SK-N-SH (cell line): ENCODE measurements around the gene CFAP97.

Experiments used
- CTCF ChIP-seq: fragments of 200-600 bp; sonication (generic); IDR thresholded peaks from 2 replicates; pipeline ENCODE4 v1.6.1; 2017; ENCODE audit warnings: antibody characterized with exemption, mild to moderate bottlenecking, moderate library complexity
- EZH2phosphoT487 ChIP-seq: fragments of 200-600 bp; sonication (generic); IDR thresholded peaks from 2 replicates; pipeline ENCODE4 v1.6.1; 2017; ENCODE audit warnings: low read depth, mixed run types, mild to moderate bottlenecking, antibody characterized with exemption, moderate library complexity, borderline replicate concordance
- FOSL2 ChIP-seq: IDR thresholded peaks from 2 replicates; pipeline ENCODE4 v1.4.0; 2012; ENCODE audit warnings: low read depth, mild to moderate bottlenecking, moderate library complexity, borderline replicate concordance
- FOXM1 ChIP-seq: IDR thresholded peaks from 2 replicates; pipeline ENCODE4 v1.4.0; 2012; ENCODE audit warnings: low read depth, mild to moderate bottlenecking
- MAX ChIP-seq: IDR thresholded peaks from 2 replicates; pipeline ENCODE4 v1.4.0; 2012; ENCODE audit warnings: low read depth
- MXI1 ChIP-seq: IDR thresholded peaks from 2 replicates; pipeline ENCODE4 v1.6.1; 2012; ENCODE audit warnings: mild to moderate bottlenecking, low read depth, low read length, improper control_type of control experiment
- NRF1 ChIP-seq: IDR thresholded peaks from 2 replicates; pipeline ENCODE4 v1.6.1; 2012; ENCODE audit warnings: low read depth, mild to moderate bottlenecking, low read length
- RAD21 ChIP-seq: IDR thresholded peaks from 2 replicates; pipeline ENCODE4 v1.6.1; 2012; ENCODE audit warnings: mild to moderate bottlenecking, low read length
- RCOR1 ChIP-seq: fragments of 150-350 bp; IDR thresholded peaks from 2 replicates; pipeline ENCODE4 v1.6.1; 2017; ENCODE audit warnings: antibody characterized with exemption, low read length
- REST ChIP-seq: IDR thresholded peaks from 2 replicates; pipeline ENCODE4 v1.6.1; 2012; ENCODE audit warnings: mild to moderate bottlenecking, low read depth, low read length, moderate library complexity
- RFX5 ChIP-seq: IDR thresholded peaks from 2 replicates; pipeline ENCODE4 v1.6.1; 2012; ENCODE audit warnings: mild to moderate bottlenecking, improper control_type of control experiment, low read length
- USF1 ChIP-seq: IDR thresholded peaks from 2 replicates; pipeline ENCODE4 v1.4.0; 2012; ENCODE audit warnings: low read depth, borderline replicate concordance
- YY1 ChIP-seq: IDR thresholded peaks from 2 replicates; pipeline ENCODE4 v1.4.0; 2012; ENCODE audit warnings: low read depth, mild to moderate bottlenecking

- no peak for TF ChIP-seq EZH2phosphoT487
- 0 out of 2 replicates have a peak, but pooled peaks have one; percentile 12 for TF ChIP-seq FOSL2
- no peak for TF ChIP-seq CTCF
- no peak for TF ChIP-seq MAX
- TF ChIP-seq RAD21, result no peak
- no peak for TF ChIP-seq RFX5
- TF ChIP-seq YY1, result no peak
- no peak for TF ChIP-seq USF1
- TF ChIP-seq NRF1, result no peak
- no peak for TF ChIP-seq MXI1
- no peak for TF ChIP-seq REST
- no peak for TF ChIP-seq RCOR1
- no peak for TF ChIP-seq FOXM1
These were observed 7.4 kb downstream of the CFAP97 start for GRCh38 chr4:185196437-185196836.
